Measurements from ENCODE around the gene SLC25A38.
"Not testable (repeated sequence)": the region's sequence is repeated elsewhere in the genome, so short reads cannot be mapped to it uniquely, and the experiment has no call there.

The SLC25A38 gene, protein sequence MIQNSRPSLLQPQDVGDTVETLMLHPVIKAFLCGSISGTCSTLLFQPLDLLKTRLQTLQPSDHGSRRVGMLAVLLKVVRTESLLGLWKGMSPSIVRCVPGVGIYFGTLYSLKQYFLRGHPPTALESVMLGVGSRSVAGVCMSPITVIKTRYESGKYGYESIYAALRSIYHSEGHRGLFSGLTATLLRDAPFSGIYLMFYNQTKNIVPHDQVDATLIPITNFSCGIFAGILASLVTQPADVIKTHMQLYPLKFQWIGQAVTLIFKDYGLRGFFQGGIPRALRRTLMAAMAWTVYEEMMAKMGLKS

DNA sequence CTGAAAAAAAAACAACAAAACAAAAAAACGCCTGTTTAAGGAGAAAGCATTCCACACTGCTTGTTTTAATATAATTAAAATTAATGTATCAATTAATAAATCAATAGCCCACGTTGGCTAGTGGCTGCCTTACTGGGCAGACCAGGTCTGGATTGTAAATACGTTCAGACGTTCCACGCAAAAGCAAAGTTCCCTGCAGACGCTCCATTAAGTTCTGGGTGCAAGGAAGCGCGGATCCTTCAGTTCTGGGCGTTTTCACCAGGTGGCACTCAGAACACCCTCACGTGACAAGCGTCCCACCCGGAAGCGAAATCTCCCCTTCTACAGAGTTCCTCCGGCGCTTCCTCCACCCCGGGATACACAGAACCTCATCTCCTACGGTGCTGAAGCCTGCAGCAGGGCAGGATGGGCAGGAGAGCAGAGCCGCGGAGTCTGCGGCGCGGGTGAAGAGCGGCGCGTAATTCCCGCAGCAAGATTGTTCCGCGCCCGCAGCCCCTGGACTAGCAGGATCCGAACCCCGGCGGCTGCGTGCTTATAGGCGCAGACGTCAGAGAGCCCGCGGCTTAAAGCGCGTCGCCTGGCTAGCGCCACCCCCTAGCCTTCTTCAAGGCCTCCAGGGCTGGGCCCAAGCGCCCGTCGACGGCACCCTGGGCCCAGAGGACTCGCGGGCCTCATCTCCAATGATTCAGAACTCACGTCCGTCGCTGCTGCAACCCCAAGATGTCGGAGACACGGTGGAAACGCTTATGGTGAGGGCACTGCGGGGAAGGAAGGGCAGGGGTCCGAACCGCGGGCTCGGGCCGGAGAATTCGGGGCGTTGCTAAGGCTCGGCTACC, at the start of gene SLC25A38:
SLC25A38 (plus strand) TSS at position 326 of the 836 bp plus-strand sequence; CDS start at position 681, 355 bp downstream.
- no peak for DNase-seq

DNA sequence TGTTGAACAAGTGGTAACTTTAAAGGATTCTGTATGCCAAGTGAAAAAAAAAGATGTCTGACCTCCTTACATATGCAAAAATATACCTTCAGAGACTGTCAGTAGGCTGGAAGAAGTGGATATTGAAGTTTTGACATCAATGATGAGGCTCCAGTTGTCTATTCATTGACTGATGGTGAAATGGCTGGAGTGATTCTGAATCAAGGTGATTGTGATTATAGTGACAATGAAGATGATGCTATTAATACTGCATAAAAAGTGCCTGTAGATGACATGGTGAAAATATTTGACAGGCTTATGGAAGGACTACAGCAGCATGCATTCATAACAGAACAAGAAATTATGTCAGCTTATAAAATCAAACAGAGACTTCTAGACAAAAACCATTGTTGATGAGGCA, 49.6 kb upstream of the SLC25A38 start:
- no peak for DNase-seq

DNA sequence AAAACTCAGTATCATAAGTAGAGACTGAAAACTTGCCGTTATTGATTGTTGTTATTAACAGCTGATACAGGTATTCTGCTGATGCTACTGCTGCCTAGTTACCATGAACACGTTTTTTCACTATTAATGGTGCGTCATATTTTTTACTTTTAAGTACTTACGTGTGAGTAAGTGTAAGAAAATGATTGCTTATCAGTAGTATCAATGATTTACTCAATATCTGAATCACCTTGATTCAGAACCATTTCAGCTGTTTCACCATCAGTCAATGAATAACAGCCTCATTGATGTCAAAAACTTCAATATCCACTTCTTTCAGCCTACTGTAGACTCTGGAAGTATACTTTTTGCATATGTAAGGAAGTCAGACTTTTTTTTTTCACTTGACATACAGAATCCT, 49.0 kb upstream of the SLC25A38 start:
- DNase-seq: no peak

DNA sequence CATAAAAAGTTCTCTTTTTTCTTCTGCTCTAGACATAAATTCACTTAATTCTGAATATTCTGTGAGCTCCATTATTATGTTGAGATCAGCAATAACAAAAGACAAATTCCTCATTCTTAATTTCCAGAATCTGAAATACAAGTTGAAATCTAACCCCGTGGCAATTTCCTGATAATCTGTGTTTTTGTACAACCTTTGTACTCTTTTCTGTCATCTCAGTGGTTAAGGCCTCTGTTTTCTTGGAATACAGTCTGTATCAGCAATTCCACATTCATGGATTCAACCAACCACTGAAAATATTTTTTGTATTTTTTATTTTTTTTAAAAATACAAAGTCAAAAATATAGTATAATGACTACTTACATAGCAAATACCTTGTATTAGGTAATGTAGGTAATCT, 45.0 kb upstream of the SLC25A38 start:
- no peak for DNase-seq

DNA sequence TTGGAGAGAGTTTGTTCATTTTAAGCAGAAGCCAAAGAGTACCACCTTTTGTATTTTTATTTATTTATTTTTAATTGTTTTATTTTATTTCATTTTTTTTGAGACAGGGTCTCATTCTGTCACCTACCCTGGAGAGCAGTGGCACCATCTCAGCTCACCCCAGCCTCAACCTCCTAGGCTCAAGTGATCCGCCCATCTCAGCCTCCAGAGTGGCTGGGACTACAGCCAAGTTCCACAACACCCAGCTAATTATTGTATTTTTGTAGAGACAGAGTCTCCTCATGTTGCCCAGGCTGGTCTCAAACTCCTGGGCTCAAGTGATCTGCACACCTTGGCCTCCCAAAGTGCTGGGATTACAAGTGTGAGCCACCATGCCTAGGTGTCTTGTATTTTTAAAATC, 44.1 kb upstream of the SLC25A38 start:
- DNase-seq: no peak

DNA sequence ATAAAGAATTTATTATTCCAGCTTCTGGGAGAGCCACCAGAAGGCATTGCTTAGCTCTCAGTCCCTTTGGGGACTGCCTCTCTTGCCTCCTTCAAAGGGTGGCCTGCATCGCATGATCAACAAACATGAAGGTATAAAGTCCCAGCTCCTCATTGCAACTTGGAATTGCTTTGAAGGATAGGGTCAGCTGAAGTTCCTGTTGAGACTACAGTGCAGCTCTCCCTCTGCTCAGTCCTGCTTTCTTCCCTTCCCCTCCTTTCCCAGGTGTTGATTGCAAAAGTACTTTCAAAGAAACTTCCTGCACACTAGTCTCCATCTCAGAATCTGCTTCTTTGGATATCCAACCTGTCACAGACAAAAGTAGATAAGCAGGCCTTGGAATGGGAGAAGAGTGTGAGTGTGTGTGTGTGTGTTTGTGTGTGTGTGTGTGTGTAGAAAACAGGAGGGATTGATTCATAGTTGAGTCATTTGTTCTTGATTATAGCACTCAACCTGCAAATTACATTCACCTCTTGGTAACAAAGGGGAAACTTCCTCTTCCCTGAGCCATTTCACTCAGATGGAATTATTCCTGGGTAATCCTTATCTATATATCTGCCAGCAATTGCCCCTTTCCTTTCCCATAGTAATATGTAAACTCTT, 40.0 kb upstream of the SLC25A38 start:
- no peak for DNase-seq

DNA sequence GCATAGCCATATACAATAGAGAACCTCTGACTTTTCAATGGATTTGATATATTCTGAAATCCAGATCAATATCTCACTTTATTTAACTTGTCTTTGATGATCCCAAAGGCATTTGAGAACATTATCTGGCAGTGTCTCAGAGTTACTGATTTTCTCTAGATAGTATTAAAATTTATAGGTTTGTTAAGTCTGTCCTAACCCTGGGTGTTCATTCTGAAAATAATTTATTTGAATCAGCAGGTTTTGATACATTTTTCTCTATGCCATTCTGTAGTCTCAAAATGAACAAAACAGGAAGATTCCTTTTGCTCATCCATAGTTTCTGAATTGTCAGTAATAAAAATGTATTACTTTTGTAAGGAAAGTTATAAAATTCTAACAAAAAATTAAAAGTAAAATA, 39.4 kb upstream of the SLC25A38 start:
- no peak for DNase-seq

DNA sequence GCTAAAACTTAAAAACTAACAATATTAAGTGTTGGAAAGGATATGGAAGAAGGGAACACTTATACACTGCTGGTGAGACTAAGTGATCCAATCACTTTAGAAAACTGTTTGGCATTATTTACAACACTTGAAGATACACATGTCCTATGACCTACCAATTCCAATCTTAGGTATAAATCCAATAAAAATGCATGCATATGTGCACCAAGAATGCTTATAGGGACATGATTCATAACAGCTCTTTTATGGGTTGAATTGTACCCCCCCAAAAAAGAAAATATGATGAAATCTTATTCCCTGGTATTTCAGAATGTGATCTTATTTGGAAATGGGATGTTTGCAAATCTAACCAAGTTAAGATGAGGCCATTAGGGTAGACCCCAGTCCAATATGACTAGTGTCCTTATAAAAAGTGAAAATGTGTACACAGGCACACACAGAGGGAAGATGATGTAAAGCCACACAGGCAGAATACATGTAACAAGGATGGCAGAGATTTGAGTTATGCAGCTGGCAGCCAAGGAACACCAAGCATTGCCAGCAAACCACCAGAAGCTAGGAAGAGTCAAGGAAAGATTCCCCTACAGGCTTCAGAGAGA, 38.3 kb upstream of the SLC25A38 start:
- no peak for DNase-seq

DNA sequence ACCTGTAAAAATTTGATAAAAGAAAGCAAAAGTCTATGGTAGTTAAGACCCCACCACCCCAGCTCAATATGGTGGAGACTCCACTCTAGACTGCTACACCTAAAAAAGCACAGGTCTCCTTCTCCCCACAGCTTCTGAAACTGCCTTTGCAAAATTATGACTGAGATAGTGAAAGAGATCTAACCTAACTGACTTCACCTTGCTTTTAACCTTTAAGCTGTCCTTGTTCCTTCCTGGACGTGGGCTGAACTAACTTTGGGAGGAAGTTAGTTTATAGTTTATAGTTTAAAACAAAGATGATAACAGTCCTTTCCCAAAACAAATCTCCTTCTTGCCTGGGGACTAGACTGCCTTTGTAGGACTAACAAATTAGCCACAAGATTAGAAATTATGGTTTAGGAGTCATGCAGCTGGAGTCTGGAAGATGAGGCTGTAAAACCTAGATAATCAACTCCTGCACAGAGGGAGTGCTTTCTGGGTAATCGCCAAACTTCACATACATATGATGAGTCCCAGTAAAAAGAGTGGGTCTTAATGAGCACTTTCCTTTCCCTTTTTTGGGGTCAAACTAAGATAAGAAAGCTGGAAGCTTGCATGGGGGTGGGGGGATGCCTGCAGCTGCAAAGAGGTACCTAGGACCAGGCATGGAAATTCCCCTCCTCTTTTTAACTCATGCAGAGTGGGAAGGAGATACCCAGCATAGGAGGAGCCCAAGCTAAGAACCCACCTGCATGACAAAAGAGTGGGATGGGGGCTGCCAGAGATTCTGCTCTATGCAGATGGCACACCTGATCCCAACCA, 36.2 kb upstream of the SLC25A38 start:
- DNase-seq: no peak

DNA sequence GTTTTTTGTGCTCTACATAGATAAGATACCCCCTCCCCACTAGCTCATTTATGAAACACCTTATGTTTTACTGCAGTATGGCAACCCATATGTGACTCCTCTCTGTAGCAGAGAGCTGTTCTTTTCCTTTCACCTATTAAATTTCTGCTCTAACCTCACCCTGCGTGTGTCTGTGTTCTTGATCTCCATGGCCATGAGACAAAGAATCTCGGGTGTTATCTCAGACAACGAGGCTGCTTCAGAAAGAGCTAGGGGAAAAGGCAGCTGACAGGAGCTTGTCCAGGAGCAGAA, 35.6 kb upstream of the SLC25A38 start:
- no peak for DNase-seq

DNA sequence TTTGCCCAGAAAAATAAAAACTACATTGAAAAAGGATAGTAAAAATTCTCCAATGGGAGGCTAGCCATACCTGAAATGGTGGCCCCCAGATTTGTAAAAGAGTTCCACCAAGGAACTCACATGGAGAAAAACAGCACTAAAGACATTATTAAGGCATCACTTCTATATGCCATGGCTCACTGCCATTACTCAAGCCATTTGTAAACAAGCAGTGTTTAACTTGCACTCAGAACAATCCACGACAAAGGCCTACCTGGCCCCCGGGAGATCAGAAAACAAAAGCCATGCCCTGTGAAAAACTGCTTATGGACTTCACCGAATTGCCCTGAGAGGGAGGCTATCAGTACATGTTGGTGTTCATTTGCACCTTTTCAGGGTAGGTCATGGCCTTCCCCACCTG, 34.1 kb upstream of the SLC25A38 start:
- no peak for DNase-seq

DNA sequence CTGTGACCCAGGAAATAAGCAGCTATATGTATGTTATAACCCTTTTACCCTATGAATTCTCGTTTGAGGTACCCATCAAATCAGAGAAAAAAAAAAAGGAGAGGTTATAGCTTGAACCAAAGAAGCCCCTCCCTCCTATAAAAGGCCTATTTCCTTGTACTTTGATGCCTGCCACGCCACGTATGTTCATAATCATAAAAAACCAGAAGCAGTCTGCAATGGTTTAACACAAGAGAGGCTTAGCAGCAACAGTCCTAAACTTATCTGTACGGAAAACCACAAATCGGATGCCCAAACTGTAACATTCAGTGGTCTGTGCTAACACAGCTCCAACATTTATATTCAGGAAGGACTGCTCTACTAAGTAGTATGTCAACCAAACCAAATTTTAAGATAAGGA, 32.5 kb upstream of the SLC25A38 start:
- no peak for DNase-seq

DNA sequence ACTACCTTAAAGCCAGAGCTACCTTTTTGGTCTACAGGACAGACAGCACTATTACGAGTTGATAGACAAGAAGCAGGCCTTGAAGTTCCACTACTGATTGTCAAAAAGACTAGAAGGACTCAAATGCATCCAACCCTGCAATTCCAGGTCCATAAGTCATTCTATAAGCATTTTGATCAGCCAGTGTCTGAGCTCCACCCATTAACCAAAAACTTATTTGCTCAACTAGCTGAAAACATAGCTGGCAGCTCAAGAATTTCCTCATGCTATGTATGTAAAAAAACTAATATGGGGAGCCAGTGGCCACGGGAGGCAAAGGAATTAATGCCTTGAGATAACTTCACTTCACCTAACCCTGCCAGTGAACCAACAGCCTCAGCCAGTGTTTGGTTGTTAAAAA, 32.0 kb upstream of the SLC25A38 start:
- DNase-seq: not testable (repeated sequence)

DNA sequence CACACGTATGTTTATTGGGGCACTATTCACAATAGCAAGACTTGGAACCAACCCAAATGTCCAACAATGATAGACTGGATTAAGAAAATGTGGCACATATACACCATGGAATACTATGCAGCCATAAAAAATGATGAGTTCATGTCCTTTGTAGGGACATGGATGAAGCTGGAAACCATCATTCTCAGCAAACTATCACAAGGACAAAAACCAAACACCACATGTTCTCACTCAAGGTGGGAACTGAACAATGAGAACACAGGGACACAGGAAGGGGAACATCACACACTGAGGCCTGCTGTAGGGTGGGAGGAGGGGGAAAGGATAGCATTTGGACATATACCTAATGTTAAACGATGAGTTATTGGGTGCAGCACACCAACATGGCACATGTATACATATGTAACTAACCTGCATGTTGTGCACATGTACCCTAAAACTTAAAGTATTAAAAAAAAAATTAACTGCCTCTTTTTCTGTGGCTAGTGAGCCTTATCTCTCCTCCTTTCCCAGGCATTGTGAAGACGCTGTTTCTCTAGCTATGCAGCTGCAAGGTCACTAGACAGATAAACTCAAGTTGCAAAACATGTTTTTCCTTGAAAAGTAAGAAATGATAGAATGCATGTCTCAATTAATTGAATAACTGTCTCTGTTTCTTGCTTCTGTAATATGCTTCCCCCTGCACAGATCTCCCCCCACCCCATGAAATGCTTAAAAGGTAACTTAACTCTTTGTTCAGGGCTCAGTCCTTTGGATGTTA, 29.8 kb upstream of the SLC25A38 start:
- not testable (repeated sequence) for DNase-seq

DNA sequence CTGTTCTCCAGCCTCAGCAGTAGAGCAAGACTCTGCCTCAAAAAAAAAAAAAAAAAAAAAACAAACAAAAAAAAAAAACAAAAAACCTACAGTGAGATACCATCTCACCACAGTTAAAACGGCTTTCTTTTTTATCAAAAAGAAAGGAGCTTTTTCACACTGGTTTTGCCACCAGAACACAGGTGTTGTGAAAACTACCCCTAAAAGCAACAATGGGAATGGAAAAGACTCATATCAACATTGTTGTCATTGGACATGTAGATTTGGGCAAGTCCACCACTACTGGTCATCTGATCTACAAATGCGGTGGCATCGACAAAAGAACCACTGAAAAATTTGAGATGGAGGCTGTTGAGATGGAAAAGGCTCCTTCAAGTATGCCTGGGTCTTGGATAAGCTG, 24.8 kb upstream of the SLC25A38 start:
- no peak for DNase-seq

DNA sequence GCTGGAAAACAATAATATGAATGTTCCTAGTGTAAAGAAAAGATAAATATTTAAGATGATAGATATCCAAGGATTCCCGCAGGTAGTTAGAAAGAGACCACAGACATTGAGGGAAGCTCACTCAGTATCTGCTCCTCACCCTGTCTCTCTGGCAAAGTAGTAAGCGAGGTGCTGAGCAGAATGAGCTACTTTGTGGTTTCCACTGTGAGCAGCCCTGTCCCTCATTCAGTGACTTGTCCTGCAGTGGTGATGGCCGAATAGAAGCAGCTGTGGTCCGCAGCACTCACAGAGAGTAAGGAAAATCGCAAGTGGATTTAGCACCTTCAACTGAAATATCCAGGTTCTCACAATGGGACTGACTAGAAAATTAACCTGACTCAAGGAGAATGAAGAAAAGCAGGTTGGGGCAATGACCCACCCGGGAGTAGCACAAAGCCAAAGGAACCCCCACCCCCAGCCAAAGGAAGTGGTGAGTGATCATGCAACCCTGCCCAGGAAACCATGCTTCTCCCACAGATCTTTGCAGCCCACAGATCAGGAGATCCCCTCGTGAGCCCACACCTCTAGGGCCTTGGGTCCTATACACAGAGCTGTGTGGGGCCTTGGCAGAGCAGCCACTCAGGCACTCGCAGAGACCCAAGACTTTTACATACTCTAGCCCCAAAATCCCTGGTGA, 21.8 kb upstream of the SLC25A38 start:
- DNase-seq: no peak

DNA sequence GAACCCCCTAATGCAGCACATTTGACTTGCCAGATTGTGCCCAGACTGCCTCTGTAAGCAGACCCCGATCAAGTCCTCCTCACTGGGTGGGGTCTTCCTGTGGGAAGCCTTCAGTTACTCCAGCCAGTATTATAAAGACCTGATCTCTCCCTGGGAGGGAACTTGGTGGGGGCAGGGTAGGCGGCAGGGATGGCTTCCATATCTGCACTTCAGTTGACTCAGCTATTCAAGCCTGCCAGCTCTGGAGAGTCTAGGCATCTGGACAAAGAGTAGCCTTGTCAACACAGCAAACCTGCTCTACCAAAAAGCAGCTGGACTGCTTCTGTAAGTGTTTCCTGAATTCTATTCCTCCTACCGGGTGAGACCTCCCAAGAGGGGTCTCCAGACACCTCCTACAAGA, 21.0 kb upstream of the SLC25A38 start:
- no peak for DNase-seq

DNA sequence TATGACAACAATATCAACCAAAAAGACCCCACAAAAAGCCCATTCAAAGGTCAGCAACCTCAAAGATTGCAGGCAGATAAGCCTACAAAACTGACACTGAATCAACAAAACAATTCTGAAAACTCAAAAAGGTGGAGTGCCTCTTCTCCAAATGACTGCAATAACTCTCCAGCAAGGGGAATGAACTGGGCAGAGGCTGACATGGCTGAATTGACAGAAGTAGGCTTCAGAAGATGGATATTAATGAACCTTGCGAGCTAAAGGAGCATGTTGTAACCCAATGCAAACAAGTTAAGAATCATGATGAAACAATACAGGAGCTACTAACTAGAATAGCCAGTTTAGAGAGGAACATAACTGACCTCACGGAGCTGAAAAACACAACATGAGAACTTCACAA, 20.4 kb upstream of the SLC25A38 start:
- no peak for DNase-seq

DNA sequence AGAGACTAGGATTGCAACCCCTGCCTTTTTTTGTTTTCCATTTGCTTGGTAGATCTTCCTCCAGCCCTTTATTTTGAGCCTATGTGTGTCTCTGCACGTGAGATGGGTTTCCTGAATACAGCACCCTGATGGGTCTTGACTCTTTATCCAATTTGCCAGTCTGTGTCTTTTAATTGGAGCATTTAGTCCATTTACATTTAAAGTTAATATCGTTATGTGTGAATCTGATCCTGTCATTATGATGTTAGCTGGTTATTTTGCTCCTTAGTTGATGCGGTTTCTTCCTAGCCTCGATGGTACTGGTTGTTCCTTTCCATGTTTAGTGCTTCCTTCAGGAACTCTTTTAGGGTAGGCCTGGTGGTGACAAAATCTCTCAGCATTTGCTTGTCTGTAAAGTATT, 12.7 kb upstream of the SLC25A38 start:
- not testable (repeated sequence) for DNase-seq

DNA sequence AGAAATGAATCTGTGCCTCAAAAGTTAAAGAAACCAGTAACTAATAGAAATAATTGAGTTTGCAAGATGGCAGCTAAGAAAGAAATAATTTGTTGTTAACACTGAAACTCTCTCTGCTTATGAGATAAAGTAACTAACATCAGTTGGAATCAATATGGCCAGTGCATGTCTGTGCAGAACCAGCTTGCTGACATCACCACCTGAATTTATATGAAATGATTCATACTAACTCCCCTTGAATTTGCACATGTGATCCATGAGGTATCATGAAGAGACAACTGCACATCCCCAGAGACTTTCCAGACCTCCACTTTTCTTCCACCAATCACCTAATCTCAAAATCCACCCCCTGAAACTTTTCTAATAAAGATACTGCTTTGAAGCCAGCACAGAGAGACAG, 10.3 kb upstream of the SLC25A38 start:
- DNase-seq: no peak

DNA sequence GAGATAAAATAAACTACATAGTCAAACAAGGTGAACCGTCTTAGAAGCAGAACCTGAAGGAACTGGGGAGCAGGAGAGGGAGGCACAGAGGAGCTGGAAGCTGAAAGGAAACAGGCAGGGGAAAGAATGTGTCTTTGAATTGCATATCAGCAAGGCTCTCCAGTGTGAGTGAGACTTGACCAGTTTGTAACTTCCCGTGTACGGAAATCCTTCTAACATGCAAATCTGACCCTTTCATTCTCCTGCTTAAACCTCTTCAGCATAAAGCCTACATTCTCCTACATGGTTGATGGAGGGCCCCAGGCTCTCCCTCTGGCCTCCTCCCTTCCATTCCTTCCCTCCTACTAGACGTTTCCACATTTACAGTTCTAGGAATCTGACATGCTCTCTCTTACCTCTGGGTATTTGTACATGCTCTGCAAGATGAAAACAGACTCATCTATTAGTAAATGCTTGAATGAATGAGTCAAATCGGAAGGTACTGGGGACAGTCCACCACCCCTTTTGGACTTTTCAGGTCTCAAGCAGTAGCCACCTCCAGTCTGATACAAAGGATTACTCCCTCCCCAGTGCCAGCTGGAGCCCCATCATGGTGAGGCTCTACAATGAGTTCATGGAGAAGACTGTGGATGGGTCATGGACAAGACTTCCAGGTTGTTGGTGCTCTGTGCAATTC, 6.1 kb upstream of the SLC25A38 start:
- DNase-seq: no peak

Data from NCI-H446 (cell line).